Measurements from ENCODE around the gene CELF4.
"Not testable (repeated sequence)": the region's sequence is repeated elsewhere in the genome, so short reads cannot be mapped to it uniquely, and the experiment has no call there.

Gene CELF4

GRCh38 chr18:37364237-37364636, 201.4 kb downstream of the CELF4 start:
- Histone ChIP-seq H3K27me3 (ENCODE audit: control insufficient read depth, insufficient read depth, low read length) (no peaks in the 10 kb centered on the region), H3K4me2 (ENCODE audit: low read length) (no peak overlapping the region), H3K9ac (no peak overlapping the region), H3K4me3 (ENCODE audit: low read depth, low read length) (no peak overlapping the region), H3K27ac (no peak overlapping the region), H2AFZ (no peak overlapping the region), H3K36me3 (ENCODE audit: control insufficient read depth, insufficient read depth, low read length) (no peaks in the 10 kb centered on the region), H3K79me2 (no peaks in the 10 kb centered on the region), H3K4me1 (no peaks in the 10 kb centered on the region), H3K9me3 (ENCODE audit: control insufficient read depth, low read length) (no peaks in the 10 kb centered on the region)
- TF ChIP-seq CTCF (IDR thresholded peaks at IDR 0.05): no peak

GRCh38 chr18:37362158-37362890, 203.3 kb downstream of the CELF4 start:
- no peak for TF ChIP-seq CTCF (IDR thresholded peaks at IDR 0.05)

GRCh38 chr18:37361335-37362157, 204.1 kb downstream of the CELF4 start:
- no peak overlapping the region for H3K4me3 ChIP-seq (ENCODE audit: low read depth, low read length)
- no peaks in the 10 kb centered on the region for H3K4me1 ChIP-seq
- no peaks in the 10 kb centered on the region for H3K27me3 ChIP-seq (ENCODE audit: control insufficient read depth, insufficient read depth, low read length)
- no peaks in the 10 kb centered on the region for H3K36me3 ChIP-seq (ENCODE audit: control insufficient read depth, insufficient read depth, low read length)
- H3K79me2 ChIP-seq: no peaks in the 10 kb centered on the region
- no peaks in the 10 kb centered on the region for H3K9me3 ChIP-seq (ENCODE audit: control insufficient read depth, low read length)
- no peak overlapping the region for H3K4me2 ChIP-seq (ENCODE audit: low read length)
- no peak overlapping the region for H2AFZ ChIP-seq
- H3K9ac ChIP-seq: no peak overlapping the region
- H3K27ac ChIP-seq: no peak overlapping the region
- no peak for TF ChIP-seq CTCF (IDR thresholded peaks at IDR 0.05)

More at GRCh38 chr18:37362158-37362890, 203.3 kb downstream of the CELF4 start:
- H2AFZ ChIP-seq: no peak overlapping the region
- no peaks in the 10 kb centered on the region for H3K36me3 ChIP-seq (ENCODE audit: control insufficient read depth, insufficient read depth, low read length)
- H3K27me3 ChIP-seq (ENCODE audit: control insufficient read depth, insufficient read depth, low read length): no peaks in the 10 kb centered on the region
- no peak overlapping the region for H3K27ac ChIP-seq
- no peaks in the 10 kb centered on the region for H3K9me3 ChIP-seq (ENCODE audit: control insufficient read depth, low read length)
- H3K9ac ChIP-seq: no peak overlapping the region
- H3K4me3 ChIP-seq (ENCODE audit: low read depth, low read length): no peak overlapping the region
- H3K4me1 ChIP-seq: no peaks in the 10 kb centered on the region
- H3K79me2 ChIP-seq: no peaks in the 10 kb centered on the region
- H3K4me2 ChIP-seq (ENCODE audit: low read length): no peak overlapping the region

- not testable (repeated sequence) for H3K9me3 ChIP-seq (ENCODE audit: control insufficient read depth, low read length); H3K36me3 ChIP-seq (ENCODE audit: control insufficient read depth, insufficient read depth, low read length); H3K4me3 ChIP-seq (ENCODE audit: low read depth, low read length); H3K79me2 ChIP-seq; H3K27me3 ChIP-seq (ENCODE audit: control insufficient read depth, insufficient read depth, low read length); H3K9ac ChIP-seq; H3K4me2 ChIP-seq (ENCODE audit: low read length); H3K4me1 ChIP-seq; H3K27ac ChIP-seq; H2AFZ ChIP-seq
These were observed 207.5 kb downstream of the CELF4 start for GRCh38 chr18:37358061-37358460.

GRCh38 chr18:37355772-37356171, 209.8 kb downstream of the CELF4 start:
- Histone ChIP-seq H3K36me3 (ENCODE audit: control insufficient read depth, insufficient read depth, low read length) (no peaks in the 10 kb centered on the region), H3K27ac (no peak overlapping the region), H3K9ac (no peak overlapping the region), H3K9me3 (ENCODE audit: control insufficient read depth, low read length) (no peaks in the 10 kb centered on the region), H3K27me3 (ENCODE audit: control insufficient read depth, insufficient read depth, low read length) (no peaks in the 10 kb centered on the region), H3K4me3 (ENCODE audit: low read depth, low read length) (no peak overlapping the region), H2AFZ (no peak overlapping the region), H3K79me2 (no peaks in the 10 kb centered on the region), H3K4me2 (ENCODE audit: low read length) (no peak overlapping the region), H3K4me1 (no peaks in the 10 kb centered on the region)
- no peak for TF ChIP-seq CTCF (IDR thresholded peaks at IDR 0.05)
